SHP77 treated with DMSO at 0.1 percent for 48 hours (cell line): ENCODE results near the gene CDK15.

ENCODE experiments used
- DNase-seq: peaks from one replicate; lab custom pipeline; 2025; lab: John Stamatoyannopoulos, UW

Gene CDK15

GRCh38 chr2:201938156-201938775 is 131.9 kb downstream of the CDK15 start:
- DNase-seq = no peak

DNA sequence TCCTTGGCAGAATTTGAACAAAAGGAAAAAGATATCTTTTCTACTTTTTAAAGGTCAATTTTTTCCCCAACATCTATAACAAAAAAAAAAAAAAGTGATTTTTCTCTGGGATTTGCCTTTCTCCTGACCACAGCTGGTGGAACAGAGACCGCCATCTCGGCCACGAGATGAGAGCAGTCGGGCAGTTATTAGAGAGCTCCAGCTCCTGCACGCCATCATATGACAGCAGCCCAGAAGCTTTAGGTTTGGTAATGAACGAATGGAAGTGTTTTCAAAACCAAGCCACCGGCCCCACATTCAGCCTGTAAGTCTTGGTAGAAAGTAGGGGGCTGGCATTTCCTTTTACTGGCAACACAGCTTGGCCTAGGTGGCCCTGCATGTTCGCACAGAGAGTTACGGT is 132.4 kb downstream of the CDK15 start:
- no peak for DNase-seq

DNA sequence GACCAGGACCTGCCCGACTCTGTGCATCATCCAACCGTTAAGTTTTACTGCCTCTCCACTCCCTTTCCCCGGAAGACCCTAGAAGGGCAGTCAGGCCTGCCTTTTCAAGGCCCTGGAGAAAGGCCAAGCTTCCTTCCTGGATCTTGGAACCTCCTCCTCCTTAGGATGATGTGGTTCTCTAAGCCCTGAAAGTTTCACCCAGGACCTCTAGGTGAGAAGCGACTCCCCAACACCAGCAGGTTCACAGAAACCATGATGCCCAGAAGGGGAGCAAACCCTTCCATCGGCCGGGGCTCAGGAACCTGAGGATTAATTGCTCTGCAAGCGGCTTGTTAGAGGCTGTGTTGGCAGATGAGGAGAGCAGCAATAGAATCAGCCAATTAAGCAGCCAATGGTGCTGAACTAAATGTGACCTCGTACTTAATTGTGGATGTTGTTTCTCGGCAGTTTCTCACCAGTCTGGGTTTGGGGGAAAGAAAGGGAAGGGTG is 133.2 kb downstream of the CDK15 start:
- no peak for DNase-seq

GRCh38 chr2:201942531-201942930 is 136.2 kb downstream of the CDK15 start:
- DNase-seq = no peak
